ENCODE results near the gene EIF4G1.

The EIF4G1 gene

DNA sequence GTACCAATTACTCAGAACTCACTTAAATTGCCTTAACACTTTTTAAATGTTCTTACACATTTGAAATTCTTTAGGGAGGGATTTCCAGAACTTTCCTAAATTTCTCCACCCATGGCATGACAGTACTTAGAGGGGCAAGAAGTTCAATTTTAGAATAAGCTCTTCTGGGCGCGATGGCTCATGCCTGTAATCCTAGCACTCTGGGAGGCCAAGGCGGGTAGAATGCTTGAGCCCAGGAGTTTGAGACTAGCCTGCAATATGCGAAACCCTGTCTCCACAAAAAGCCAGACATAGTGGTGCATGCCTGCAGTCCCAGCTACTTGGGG, 33.6 kb downstream of the EIF4G1 start:
- FAIRE-seq, result no peak

GRCh38 chr3:184349563-184350470, 35.4 kb downstream of the EIF4G1 start:
- no peak for FAIRE-seq
- DNase-seq (ENCODE audit: extremely low spot score, insufficient read length, low read depth), result no peak

More for the DNA sequence above, 33.6 kb downstream of the EIF4G1 start:
- no peak for DNase-seq (ENCODE audit: extremely low spot score, insufficient read length, low read depth)

- DNase-seq (ENCODE audit: extremely low spot score, insufficient read length, low read depth) (no peak), FAIRE-seq (no peak)
Measured at GRCh38 chr3:184350618-184351017, 36.2 kb downstream of the EIF4G1 start.

GRCh38 chr3:184351511-184352148, 37.2 kb downstream of the EIF4G1 start:
- DNase-seq (ENCODE audit: extremely low spot score, insufficient read length, low read depth), result no peak

DNA sequence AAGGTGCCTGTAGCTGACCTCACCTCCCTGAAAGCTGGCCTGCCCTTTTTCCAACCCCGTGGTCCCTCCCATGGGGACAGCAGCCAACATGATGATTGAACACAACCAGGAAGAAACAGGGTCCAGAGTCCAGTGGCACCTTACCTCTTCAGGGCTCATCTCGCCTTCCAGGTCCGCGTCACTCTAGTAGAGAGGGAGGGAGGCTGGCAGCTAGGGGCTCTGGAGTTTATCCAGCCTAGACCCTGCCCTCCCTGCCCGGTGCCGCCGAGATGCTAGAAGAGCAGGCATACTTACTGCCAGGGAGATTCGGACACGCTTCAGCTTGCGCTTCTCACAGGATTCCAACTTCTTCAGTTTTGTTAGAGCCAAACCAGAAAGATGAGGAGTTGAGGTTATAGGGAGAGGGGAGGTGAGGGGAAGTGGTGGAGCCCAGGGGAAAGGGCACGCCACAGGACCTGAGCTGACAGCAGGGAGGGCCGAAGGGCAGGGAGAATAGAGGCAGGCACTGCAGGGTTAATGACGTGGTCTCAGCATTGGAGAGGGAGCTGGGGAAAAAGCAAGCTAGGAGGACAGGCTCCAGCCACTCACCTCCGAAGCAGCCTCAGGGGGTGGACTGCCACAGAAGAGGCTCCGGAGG, 37.9 kb downstream of the EIF4G1 start:
- DNase-seq (ENCODE audit: extremely low spot score, insufficient read length, low read depth), result no peak
- FAIRE-seq, result no peak

More at GRCh38 chr3:184351511-184352148, 37.2 kb downstream of the EIF4G1 start:
- FAIRE-seq, result no peak

DNA sequence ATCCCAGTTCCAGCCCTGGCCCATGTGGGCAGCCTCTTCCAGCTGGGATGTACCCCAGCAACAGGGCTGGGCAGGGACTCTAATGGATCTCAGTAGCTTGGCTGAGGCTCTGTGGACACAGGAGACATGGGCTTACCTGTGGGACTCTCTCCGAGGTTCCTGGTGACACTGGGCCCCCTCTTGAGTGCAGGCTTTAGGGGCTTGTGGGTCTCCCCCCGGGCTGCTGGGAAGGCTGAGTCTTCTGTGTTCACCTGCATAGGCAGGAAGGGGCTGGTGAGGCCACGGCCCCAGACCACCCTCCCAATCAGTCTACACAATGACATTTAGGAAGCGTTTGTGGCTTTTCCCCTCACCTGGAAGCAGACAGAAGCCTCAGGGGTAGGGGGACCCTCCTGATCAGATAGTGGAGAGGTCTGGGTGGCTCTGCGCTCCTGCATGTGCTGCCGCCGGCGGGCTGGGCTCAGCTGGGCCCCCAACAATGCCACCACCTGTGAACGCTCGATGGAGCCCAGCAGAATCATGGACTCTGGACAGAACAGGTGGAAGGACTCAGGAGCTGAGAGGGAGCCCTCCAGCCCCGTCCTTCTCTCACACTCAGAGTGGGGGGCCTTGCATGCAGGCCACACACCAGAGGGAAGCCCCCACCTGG, 38.6 kb downstream of the EIF4G1 start:
- DNase-seq (ENCODE audit: extremely low spot score, insufficient read length, low read depth) (no peak), FAIRE-seq (no peak)

- no peak for DNase-seq (ENCODE audit: extremely low spot score, insufficient read length, low read depth)
Measured at GRCh38 chr3:184353546-184353941, 39.1 kb downstream of the EIF4G1 start.

DNA sequence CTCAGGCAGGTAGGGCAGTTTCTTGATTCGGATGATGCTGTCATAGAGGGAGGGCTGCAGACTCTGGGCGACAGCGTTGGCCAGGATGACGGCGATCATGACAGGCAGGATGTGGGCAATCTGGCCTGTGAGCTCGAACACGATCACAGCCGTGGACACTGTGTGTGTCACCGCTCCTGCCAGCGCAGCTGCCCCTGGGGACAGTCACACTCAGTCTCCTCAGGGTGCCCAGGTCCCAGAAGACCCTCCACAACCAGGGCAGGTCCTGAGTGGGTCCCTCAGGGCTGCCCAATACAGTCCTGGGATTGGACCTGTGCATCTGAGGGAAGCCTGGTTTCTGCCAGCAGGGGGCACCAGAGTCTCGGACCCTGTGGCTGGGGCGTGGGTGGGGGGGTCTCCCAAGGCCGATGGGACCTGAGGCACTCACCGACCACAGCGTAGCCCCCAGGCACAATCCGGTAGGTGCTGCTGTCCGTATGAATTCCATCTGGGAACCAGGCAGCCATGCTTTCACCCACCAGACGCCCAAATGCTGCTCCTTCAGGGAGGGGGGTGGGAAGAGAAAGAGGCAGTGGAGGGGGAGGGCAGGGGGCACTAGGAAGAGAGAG, 39.8 kb downstream of the EIF4G1 start:
- FAIRE-seq (peak; percentile 36), DNase-seq (ENCODE audit: extremely low spot score, insufficient read length, low read depth) (peak; percentile 39)

More at GRCh38 chr3:184353546-184353941, 39.1 kb downstream of the EIF4G1 start:
- FAIRE-seq, result no peak

GRCh38 chr3:184354754-184355153, 40.3 kb downstream of the EIF4G1 start:
- DNase-seq (ENCODE audit: extremely low spot score, insufficient read length, low read depth) (no peak), FAIRE-seq (no peak)

DNA sequence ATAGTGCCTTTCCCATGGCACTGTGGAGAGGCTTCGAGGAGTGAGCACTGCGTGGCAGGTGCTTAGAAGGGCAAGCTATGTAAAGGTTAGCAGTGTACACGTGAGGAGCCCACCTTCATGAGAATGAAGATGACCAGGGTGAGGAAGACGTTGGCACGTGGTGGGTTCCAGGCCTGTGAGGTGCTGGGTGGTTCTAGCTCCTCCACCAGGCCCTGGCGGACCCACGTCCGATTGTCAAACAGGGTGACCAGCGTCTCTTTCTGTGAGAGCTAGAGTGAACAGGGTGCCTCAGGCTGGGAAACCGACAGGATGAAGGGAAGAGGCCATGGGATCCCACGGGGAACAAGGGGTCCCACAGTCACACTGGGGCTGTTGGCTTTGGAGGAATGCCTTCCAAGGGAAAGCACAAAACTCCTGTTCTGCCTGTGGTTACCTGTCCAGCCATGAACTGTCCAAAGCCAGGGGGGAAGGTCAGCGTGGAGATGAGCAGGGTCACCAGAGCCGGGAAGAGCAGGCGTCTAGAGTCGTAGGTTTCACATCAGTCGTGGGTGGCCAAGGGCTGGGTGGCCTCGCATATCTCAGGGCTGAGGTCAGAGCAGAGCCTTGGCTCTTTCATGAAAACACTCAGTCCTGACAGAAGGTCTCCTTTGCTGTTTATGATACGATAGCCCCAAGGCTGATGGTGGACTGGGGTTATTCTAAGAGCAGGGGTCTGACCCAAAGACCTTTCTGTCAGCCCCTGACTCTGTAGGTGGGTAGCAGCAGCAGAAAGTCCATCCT, 41.0 kb downstream of the EIF4G1 start:
- DNase-seq (ENCODE audit: extremely low spot score, insufficient read length, low read depth) (no peak), FAIRE-seq (no peak)

GRCh38 chr3:184357248-184358123, 43.1 kb downstream of the EIF4G1 start:
- DNase-seq (ENCODE audit: extremely low spot score, insufficient read length, low read depth) (no peak), FAIRE-seq (no peak)

DNA sequence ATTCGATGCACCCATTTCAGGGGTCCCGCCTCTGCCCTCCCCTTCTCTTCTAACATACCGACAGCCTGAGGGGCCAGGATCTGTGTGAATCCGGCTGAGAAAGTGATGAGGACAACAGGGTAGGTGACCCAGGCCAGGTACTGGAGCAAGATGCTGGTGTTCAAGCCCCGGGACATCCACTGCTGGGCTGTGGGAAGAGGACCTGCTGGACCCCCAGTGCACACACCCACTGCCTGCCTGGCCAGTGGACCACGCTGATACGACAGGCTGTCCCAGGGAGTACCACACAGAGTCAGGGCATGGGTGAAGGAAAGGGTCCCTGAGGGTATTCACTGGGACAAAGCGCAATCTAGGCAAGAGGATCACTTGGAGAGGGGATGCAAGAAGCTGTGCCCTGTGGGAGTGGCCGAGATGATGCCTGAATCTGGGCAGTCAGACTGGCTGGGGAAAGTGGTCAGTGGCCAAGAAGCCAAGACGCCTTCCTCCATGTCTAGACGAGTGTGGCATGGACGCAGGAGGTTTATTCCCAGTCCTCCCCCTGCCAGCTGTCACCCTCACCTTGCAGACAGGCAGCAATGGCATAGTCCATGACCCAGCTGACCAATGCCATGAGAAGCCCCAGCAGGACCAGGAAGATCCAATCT, 43.8 kb downstream of the EIF4G1 start:
- FAIRE-seq (no peak), DNase-seq (ENCODE audit: extremely low spot score, insufficient read length, low read depth) (no peak)

- no peak for DNase-seq (ENCODE audit: extremely low spot score, insufficient read length, low read depth)
- no peak for FAIRE-seq
Measured at GRCh38 chr3:184358921-184359350, 44.5 kb downstream of the EIF4G1 start.

DNA sequence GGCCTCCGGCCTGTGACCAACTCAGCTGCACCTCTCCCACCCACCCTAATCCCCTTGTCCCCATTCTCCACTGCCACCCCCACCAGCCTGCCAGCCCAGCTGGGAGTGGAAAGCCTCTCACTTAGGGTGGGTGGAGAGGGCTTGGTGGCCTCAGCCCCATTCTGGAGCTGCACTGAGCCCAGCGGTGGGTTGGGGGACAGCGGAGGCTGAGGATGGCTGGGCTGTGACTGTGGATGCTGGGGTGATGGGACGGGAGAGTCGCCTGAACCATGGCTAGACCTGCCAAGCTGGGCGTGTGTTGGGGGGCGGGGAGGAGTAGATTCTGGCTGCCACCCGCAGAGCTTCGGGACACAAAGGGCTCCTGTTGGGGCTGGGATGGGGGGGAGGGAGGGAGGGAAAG, 45.2 kb downstream of the EIF4G1 start:
- FAIRE-seq (no peak), DNase-seq (ENCODE audit: extremely low spot score, insufficient read length, low read depth) (no peak)

- FAIRE-seq, result no peak
Measured at GRCh38 chr3:184360070-184360928, 45.9 kb downstream of the EIF4G1 start.

DNA sequence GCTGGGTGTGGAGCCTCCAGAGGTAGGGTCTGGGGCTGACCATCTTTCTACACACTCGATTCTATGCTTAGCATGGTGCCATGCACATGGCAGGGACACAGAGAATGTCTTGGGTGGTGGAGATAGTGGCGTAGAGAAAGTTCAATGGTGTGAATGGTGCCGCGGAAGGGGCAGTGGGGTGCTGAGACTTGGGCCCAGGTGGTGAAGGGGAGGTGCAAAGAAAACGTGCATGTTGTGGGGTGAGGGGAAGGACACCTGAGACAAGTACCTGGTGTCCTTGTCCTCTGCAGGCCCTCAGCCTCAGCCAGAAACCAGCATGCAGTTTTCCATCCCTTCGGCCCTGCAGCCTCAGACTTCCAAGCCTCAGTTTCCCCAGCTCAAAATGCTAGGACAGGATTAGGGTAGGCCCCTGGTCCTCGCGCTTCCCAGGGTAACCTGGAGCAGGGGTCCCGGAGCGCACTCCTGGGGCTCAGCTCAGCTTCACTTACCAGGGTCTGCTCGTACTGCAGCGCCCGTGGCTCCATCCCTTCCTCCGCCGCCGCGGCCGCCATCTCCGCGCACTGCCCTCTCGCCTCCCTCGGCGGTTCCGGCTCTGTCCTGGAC, 46.6 kb downstream of the EIF4G1 start:
- FAIRE-seq, result no peak
- DNase-seq (ENCODE audit: extremely low spot score, insufficient read length, low read depth), result no peak

More at GRCh38 chr3:184360070-184360928, 45.9 kb downstream of the EIF4G1 start:
- no peak for DNase-seq (ENCODE audit: extremely low spot score, insufficient read length, low read depth)

DNA sequence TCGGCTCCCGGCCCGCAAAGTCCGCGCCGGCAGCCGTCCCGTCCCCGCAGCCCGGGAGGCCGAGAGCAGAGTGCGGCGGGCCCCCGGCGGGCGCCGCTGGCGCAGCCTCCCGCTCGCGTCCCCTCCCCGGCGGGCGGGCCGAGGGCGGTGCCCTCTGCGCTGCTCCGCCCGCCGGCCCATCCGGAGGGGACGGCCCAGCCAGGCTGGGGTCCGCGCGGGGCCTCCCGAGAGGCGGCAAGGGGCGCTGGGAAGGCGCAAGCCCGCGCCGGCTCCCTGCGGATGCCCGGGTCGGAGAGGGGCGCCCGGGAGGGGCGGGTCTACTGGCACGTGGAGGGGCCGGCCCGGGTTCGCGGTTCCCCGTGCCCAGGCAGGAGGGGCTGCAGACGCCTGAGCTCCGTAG, 47.1 kb downstream of the EIF4G1 start, which contains the start of the genes CLCN2 and POLR2H:
Gene CLCN2 (minus strand): TSS at position 74 of the 400 bp plus-strand sequence. CDS start 126 bp downstream, outside the sequence.
Gene POLR2H (plus strand): TSS at position 179 of the 400 bp plus-strand sequence. CDS start 1,783 bp downstream, outside the sequence.
- FAIRE-seq (no peak), DNase-seq (ENCODE audit: extremely low spot score, insufficient read length, low read depth) (no peak)

Data from GM18507 (cell line).